ENCODE data around the gene ENTREP1. TPM values are rescaled to one million over a fixed set of nuclear protein-coding genes. Genes with fewer than 3 reads are reported as not detected.

The ENTREP1 gene
- total RNA-seq, 1 donor from 2014 or later: 22.1 TPM

- Histone ChIP-seq H3K4me3 (no peak overlapping the region), H3K27ac (replicated peaks) (no peak overlapping the region), H3K4me1 (peaks cover 27% of the 10 kb centered on the region), H3K9me3 (replicated peaks) (no peaks in the 10 kb centered on the region), H3K27me3 (ENCODE audit: low read depth) (no peaks in the 10 kb centered on the region), H3K36me3 (no peaks in the 10 kb centered on the region)
- TF ChIP-seq, protein P1, sequence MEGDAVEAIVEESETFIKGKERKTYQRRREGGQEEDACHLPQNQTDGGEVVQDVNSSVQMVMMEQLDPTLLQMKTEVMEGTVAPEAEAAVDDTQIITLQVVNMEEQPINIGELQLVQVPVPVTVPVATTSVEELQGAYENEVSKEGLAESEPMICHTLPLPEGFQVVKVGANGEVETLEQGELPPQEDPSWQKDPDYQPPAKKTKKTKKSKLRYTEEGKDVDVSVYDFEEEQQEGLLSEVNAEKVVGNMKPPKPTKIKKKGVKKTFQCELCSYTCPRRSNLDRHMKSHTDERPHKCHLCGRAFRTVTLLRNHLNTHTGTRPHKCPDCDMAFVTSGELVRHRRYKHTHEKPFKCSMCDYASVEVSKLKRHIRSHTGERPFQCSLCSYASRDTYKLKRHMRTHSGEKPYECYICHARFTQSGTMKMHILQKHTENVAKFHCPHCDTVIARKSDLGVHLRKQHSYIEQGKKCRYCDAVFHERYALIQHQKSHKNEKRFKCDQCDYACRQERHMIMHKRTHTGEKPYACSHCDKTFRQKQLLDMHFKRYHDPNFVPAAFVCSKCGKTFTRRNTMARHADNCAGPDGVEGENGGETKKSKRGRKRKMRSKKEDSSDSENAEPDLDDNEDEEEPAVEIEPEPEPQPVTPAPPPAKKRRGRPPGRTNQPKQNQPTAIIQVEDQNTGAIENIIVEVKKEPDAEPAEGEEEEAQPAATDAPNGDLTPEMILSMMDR (IDR thresholded peaks at IDR 0.05; ENCODE audit: borderline replicate concordance): no peak
- intact Hi-C loops (cut with micrococcal nuclease): no loop called here
- no peak for DNase-seq
Observed at GRCh38 chr9:69334317-69334716, 9.3 kb downstream of the ENTREP1 start.

GRCh38 chr9:69339620-69340019, 14.6 kb downstream of the ENTREP1 start:
- Histone ChIP-seq H3K9me3 (replicated peaks) (no peaks in the 10 kb centered on the region), H3K36me3 (no peaks in the 10 kb centered on the region), H3K27ac (replicated peaks) (peak overlapping the region; percentile 49), H3K4me1 (peaks cover 43% of the 10 kb centered on the region), H3K4me3 (no peak overlapping the region), H3K27me3 (ENCODE audit: low read depth) (no peaks in the 10 kb centered on the region)
- DNase-seq: peak; percentile 29
- TF ChIP-seq, protein P1 (IDR thresholded peaks at IDR 0.05; ENCODE audit: borderline replicate concordance): no peak
- intact Hi-C loops (cut with micrococcal nuclease): no loop called here

DNA sequence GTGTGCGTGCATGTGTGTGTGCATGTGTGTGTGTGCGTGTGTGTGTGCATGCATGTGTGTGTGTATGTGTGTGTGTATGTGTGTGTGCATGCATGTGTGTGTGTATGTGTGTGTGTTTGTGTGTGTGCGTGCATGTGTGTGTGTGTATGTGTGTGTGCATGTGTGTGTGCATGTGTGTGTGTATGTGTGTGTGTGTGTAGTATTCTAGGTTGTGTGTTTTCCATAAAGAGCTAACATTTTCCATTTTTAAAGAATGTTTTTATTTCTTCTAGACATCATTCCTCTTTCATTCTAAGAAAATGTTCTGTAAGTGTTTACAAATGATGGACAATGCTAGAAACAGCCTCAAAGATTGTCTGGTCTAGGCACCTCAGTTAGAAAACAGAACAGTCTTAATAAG, 15.6 kb downstream of the ENTREP1 start:
- TF ChIP-seq, protein P1 (IDR thresholded peaks at IDR 0.05; ENCODE audit: borderline replicate concordance): no peak
- no peak for DNase-seq
- Histone ChIP-seq H3K9me3 (replicated peaks) (no peaks in the 10 kb centered on the region), H3K27ac (replicated peaks) (no peak overlapping the region), H3K4me3 (no peak overlapping the region), H3K27me3 (ENCODE audit: low read depth) (no peaks in the 10 kb centered on the region), H3K4me1 (peaks cover 48% of the 10 kb centered on the region), H3K36me3 (no peaks in the 10 kb centered on the region)
- intact Hi-C loops (cut with micrococcal nuclease): no loop called here

DNA sequence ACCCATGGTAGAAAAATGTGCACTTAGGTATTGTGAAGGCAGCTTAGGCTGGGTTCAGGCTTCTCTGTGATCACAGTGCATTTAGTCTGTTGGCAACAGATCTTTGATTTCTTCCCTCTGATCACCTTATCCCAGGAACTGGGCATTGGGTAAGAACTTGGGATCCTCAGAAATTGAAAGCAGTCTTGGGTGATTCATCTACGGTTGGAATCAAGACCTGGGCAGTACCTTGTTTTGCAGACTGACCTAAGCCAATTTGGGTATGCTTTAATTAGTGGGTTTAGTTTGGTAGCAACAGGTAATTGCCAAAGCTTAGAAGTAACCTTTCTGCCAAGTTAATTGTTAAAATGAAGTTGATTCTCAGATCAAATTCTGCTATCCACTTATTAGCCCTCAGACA, 17.8 kb downstream of the ENTREP1 start:
- intact Hi-C loops (cut with micrococcal nuclease): no loop called here
- no peak overlapping the region for H3K27ac ChIP-seq (replicated peaks)
- H3K4me1 ChIP-seq: peaks cover 61% of the 10 kb centered on the region
- no peak for DNase-seq
- no peak overlapping the region for H3K4me3 ChIP-seq
- TF ChIP-seq, protein P1 (IDR thresholded peaks at IDR 0.05; ENCODE audit: borderline replicate concordance): no peak
- no peaks in the 10 kb centered on the region for H3K36me3 ChIP-seq
- no peaks in the 10 kb centered on the region for H3K9me3 ChIP-seq (replicated peaks)
- H3K27me3 ChIP-seq (ENCODE audit: low read depth): no peaks in the 10 kb centered on the region

GRCh38 chr9:69344459-69344858, 19.4 kb downstream of the ENTREP1 start:
- Histone ChIP-seq H3K4me3 (no peak overlapping the region), H3K9me3 (replicated peaks) (no peaks in the 10 kb centered on the region), H3K4me1 (peaks cover 49% of the 10 kb centered on the region), H3K27me3 (ENCODE audit: low read depth) (no peaks in the 10 kb centered on the region), H3K27ac (replicated peaks) (peak overlapping the region; percentile 36), H3K36me3 (no peaks in the 10 kb centered on the region)
- intact Hi-C loops (cut with micrococcal nuclease): no loop called here
- DNase-seq: no peak
- TF ChIP-seq, protein P1 (IDR thresholded peaks at IDR 0.05; ENCODE audit: borderline replicate concordance): no peak
